Liver (tissue), 3 donors: Measurements from ENCODE around the gene HARBI1.

Source experiments
- EGR1 ChIP-seq, 2 donors: IDR thresholded peaks; 2 replicates each; pipeline ENCODE4 v1.6.1; 2016 to 2018; ENCODE audit warnings: antibody characterized with exemption in 2 of 2, low read depth in 2 of 2
- FOXA1 ChIP-seq: IDR thresholded peaks from 2 replicates; pipeline ENCODE4 v1.6.1; 2016; ENCODE audit warnings: antibody characterized with exemption
- HNF4A ChIP-seq, 2 donors: conservative IDR thresholded peaks; 2 replicates each; pipeline ENCODE4 v1.6.1; 2016; ENCODE audit warnings: antibody characterized with exemption in 2 of 2, mild to moderate bottlenecking in 2 of 2
- HNF4G ChIP-seq: IDR thresholded peaks from 2 replicates; pipeline ENCODE4 v1.6.1; 2016; ENCODE audit warnings: antibody characterized with exemption
- JUND ChIP-seq, 2 donors: IDR thresholded peaks; 2 replicates each; pipeline ENCODE4 v1.6.1; 2016; ENCODE audit warnings: antibody characterized with exemption in 2 of 2
- NR2F2 ChIP-seq: IDR thresholded peaks from 2 replicates; pipeline ENCODE4 v1.6.1; 2016; ENCODE audit warnings: antibody characterized with exemption
- RAD21 ChIP-seq, 2 donors: IDR thresholded peaks; 2 replicates each; pipeline ENCODE4 v1.6.1; 2016; ENCODE audit warnings: antibody characterized with exemption in 2 of 2, mild to moderate bottlenecking in 2 of 2
- SP1 ChIP-seq: IDR thresholded peaks from 2 replicates; pipeline ENCODE4 v1.6.1; 2018; ENCODE audit warnings: antibody characterized with exemption, mild to moderate bottlenecking
- TAF1 ChIP-seq: conservative IDR thresholded peaks from 2 replicates; pipeline ENCODE4 v1.6.1; 2016; ENCODE audit warnings: antibody characterized with exemption, mild to moderate bottlenecking
- YY1 ChIP-seq: IDR thresholded peaks from 2 replicates; pipeline ENCODE4 v1.6.1; 2016; ENCODE audit warnings: antibody characterized with exemption, mild to moderate bottlenecking
- TF ChIP-seq, protein P1 (sequence below): fragments of 150-350 bp; IDR thresholded peaks from 2 replicates; pipeline ENCODE4 v1.5.1; 2017; ENCODE audit warnings: improper control_type of control experiment, low read depth, low read length; ENCODE audit not compliant: missing input control
- TF ChIP-seq, protein P2 (sequence below): IDR thresholded peaks from 2 replicates; pipeline ENCODE4 v1.6.1; 2016; ENCODE audit warnings: antibody characterized with exemption
- TF ChIP-seq, protein P3 (sequence below): IDR thresholded peaks from 2 replicates; pipeline ENCODE4 v1.6.1; 2016; ENCODE audit warnings: antibody characterized with exemption, mild to moderate bottlenecking
- TF ChIP-seq, protein P4 (sequence below): IDR thresholded peaks from 2 replicates; pipeline ENCODE4 v1.6.1; 2016; ENCODE audit warnings: antibody characterized with exemption
- donor health status: healthy.
- donor health status: healthy.

DNA sequence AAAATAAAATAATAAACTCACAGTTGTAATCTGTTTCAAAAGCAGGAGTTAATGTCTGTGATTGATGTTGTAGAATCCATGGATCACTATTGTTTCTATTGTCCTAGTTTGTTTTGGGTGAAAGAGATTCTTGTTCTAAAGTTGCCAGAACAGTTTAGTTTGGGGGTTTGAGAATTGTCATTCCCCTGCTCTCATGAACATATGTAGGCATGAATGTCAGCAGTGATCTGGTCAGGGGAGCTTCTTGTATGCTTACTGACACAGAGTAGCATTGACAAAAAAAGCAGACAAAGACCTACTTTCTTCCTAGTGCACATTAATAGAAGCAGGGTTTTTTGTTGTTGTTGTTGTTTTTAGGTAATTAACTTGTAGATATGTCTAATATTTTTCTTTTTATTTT lies 44.8 kb upstream of the HARBI1 start:
- TF ChIP-seq, protein P1, sequence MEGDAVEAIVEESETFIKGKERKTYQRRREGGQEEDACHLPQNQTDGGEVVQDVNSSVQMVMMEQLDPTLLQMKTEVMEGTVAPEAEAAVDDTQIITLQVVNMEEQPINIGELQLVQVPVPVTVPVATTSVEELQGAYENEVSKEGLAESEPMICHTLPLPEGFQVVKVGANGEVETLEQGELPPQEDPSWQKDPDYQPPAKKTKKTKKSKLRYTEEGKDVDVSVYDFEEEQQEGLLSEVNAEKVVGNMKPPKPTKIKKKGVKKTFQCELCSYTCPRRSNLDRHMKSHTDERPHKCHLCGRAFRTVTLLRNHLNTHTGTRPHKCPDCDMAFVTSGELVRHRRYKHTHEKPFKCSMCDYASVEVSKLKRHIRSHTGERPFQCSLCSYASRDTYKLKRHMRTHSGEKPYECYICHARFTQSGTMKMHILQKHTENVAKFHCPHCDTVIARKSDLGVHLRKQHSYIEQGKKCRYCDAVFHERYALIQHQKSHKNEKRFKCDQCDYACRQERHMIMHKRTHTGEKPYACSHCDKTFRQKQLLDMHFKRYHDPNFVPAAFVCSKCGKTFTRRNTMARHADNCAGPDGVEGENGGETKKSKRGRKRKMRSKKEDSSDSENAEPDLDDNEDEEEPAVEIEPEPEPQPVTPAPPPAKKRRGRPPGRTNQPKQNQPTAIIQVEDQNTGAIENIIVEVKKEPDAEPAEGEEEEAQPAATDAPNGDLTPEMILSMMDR, result no peak
- TF ChIP-seq, protein P2, sequence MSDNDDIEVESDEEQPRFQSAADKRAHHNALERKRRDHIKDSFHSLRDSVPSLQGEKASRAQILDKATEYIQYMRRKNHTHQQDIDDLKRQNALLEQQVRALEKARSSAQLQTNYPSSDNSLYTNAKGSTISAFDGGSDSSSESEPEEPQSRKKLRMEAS, result no peak
- no peak for TF ChIP-seq RAD21 (IDR thresholded peaks at IDR 0.05)
- no peak for TF ChIP-seq HNF4G
- TF ChIP-seq EGR1 (IDR thresholded peaks at IDR 0.05; ENCODE audit: low read depth in 2 of 2), result no peak
- TF ChIP-seq, protein P3, sequence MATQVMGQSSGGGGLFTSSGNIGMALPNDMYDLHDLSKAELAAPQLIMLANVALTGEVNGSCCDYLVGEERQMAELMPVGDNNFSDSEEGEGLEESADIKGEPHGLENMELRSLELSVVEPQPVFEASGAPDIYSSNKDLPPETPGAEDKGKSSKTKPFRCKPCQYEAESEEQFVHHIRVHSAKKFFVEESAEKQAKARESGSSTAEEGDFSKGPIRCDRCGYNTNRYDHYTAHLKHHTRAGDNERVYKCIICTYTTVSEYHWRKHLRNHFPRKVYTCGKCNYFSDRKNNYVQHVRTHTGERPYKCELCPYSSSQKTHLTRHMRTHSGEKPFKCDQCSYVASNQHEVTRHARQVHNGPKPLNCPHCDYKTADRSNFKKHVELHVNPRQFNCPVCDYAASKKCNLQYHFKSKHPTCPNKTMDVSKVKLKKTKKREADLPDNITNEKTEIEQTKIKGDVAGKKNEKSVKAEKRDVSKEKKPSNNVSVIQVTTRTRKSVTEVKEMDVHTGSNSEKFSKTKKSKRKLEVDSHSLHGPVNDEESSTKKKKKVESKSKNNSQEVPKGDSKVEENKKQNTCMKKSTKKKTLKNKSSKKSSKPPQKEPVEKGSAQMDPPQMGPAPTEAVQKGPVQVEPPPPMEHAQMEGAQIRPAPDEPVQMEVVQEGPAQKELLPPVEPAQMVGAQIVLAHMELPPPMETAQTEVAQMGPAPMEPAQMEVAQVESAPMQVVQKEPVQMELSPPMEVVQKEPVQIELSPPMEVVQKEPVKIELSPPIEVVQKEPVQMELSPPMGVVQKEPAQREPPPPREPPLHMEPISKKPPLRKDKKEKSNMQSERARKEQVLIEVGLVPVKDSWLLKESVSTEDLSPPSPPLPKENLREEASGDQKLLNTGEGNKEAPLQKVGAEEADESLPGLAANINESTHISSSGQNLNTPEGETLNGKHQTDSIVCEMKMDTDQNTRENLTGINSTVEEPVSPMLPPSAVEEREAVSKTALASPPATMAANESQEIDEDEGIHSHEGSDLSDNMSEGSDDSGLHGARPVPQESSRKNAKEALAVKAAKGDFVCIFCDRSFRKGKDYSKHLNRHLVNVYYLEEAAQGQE, result no peak
- no peak for TF ChIP-seq YY1
- TF ChIP-seq, protein P4, sequence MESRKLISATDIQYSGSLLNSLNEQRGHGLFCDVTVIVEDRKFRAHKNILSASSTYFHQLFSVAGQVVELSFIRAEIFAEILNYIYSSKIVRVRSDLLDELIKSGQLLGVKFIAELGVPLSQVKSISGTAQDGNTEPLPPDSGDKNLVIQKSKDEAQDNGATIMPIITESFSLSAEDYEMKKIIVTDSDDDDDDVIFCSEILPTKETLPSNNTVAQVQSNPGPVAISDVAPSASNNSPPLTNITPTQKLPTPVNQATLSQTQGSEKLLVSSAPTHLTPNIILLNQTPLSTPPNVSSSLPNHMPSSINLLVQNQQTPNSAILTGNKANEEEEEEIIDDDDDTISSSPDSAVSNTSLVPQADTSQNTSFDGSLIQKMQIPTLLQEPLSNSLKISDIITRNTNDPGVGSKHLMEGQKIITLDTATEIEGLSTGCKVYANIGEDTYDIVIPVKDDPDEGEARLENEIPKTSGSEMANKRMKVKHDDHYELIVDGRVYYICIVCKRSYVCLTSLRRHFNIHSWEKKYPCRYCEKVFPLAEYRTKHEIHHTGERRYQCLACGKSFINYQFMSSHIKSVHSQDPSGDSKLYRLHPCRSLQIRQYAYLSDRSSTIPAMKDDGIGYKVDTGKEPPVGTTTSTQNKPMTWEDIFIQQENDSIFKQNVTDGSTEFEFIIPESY, result no peak
- TF ChIP-seq NR2F2, result no peak
- no peak for TF ChIP-seq SP1
- TF ChIP-seq HNF4A (conservative IDR thresholded peaks at IDR 0.05), result no peak
- no peak for TF ChIP-seq TAF1
- no peak for TF ChIP-seq FOXA1
- no peak for TF ChIP-seq JUND (IDR thresholded peaks at IDR 0.05)
